CD4-positive, alpha-beta memory T cell (primary cell): ENCODE measurements around the gene ZC3H12C. TPM values are rescaled to one million over a fixed set of nuclear protein-coding genes. Genes with fewer than 3 reads are reported as not detected.

Source experiments
- polyA plus RNA-seq, 2 donors: library from polyadenylated mRNA; unstranded; fragments of 300-500 nt; fragmentation: Illumina TruSeq; gene quantifications; one replicate each; pipeline ENCODE4 v1.2.3, GENCODE V29; 2021
- total RNA-seq, 2 experiments: library from RNA; stranded (reverse); gene quantifications; one replicate each; pipeline ENCODE4 v1.2.3, GENCODE V29; 2021

ZC3H12C gene
- total and polyA plus RNA-seq, 4 experiments from 2014 or later, result 0.17 TPM; not detected in 2

Other genes starting within 250 kb of the ZC3H12C start
- gene RDX, start 203.2 kb downstream of the ZC3H12C start, total RNA-seq, result 10 to 100 TPM; 22.4 to 26.5 TPM
- 10 to 100 TPM; 14.3 to 18.7 TPM for gene RDX, start 203.2 kb downstream of the ZC3H12C start, polyA plus RNA-seq